SK-N-SH (cell line): ENCODE results near the gene PRKCA. TPM values are rescaled to one million over a fixed set of nuclear protein-coding genes. Genes with fewer than 3 reads are reported as not detected.
A peak's percentile ranks its signal among the peaks of the same experiment; 100 is the strongest.

ENCODE experiments used
- CHD2 ChIP-seq: fragments of 150-350 bp; IDR thresholded peaks from 2 replicates; pipeline ENCODE4 v1.6.1; 2018; ENCODE audit warnings: low read length; ENCODE audit not compliant: partially characterized antibody
- ELF1 ChIP-seq: IDR thresholded peaks from 2 replicates; pipeline ENCODE4 v1.4.0; 2012
- EP300 ChIP-seq, 2 experiments: IDR thresholded peaks; 2 replicates each; pipeline versions ENCODE4 v1.4.0 to v1.6.1; 2012; ENCODE audit warnings: borderline replicate concordance in 1 of 2, low read depth in 1 of 2, low read length in 1 of 2
- EZH2phosphoT487 ChIP-seq: fragments of 200-600 bp; sonication (generic); IDR thresholded peaks from 2 replicates; pipeline ENCODE4 v1.6.1; 2017; ENCODE audit warnings: low read depth, mixed run types, mild to moderate bottlenecking, antibody characterized with exemption, moderate library complexity, borderline replicate concordance
- FOSL2 ChIP-seq: IDR thresholded peaks from 2 replicates; pipeline ENCODE4 v1.4.0; 2012; ENCODE audit warnings: low read depth, mild to moderate bottlenecking, moderate library complexity, borderline replicate concordance
- FOXJ3 ChIP-seq: sonication (generic); formaldehyde crosslinking; IDR thresholded peaks from 2 replicates; pipeline ENCODE4 v1.5.1; 2020; ENCODE audit warnings: mild to moderate bottlenecking, missing genetic modification reagents
- GATA2 ChIP-seq: sonication (generic); formaldehyde crosslinking; IDR thresholded peaks from 2 replicates; pipeline ENCODE4 v1.5.0; 2020; ENCODE audit warnings: mild to moderate bottlenecking, missing genetic modification reagents
- JUND ChIP-seq: IDR thresholded peaks from 2 replicates; pipeline ENCODE4 v1.4.0; 2012
- MEF2A ChIP-seq: IDR thresholded peaks from 2 replicates; pipeline ENCODE4 v1.4.0; 2012; ENCODE audit warnings: low read depth, borderline replicate concordance
- NFIC ChIP-seq: IDR thresholded peaks from 2 replicates; pipeline ENCODE4 v1.4.0; 2012; ENCODE audit warnings: borderline replicate concordance
- NRF1 ChIP-seq: IDR thresholded peaks from 2 replicates; pipeline ENCODE4 v1.6.1; 2012; ENCODE audit warnings: low read depth, mild to moderate bottlenecking, low read length
- POLR2AphosphoS5 ChIP-seq: IDR thresholded peaks from 2 replicates; pipeline ENCODE4 v1.6.1; 2012; ENCODE audit warnings: low read depth, low read length
- RAD21 ChIP-seq: IDR thresholded peaks from 2 replicates; pipeline ENCODE4 v1.6.1; 2012; ENCODE audit warnings: mild to moderate bottlenecking, low read length
- RCOR1 ChIP-seq: fragments of 150-350 bp; IDR thresholded peaks from 2 replicates; pipeline ENCODE4 v1.6.1; 2017; ENCODE audit warnings: antibody characterized with exemption, low read length
- SMC3 ChIP-seq: IDR thresholded peaks from 2 replicates; pipeline ENCODE4 v1.6.1; 2012; ENCODE audit warnings: low read depth, low read length, improper control_type of control experiment
- TAF1 ChIP-seq: IDR thresholded peaks from 2 replicates; pipeline ENCODE4 v1.6.1; 2012; ENCODE audit warnings: low read depth, mild to moderate bottlenecking, low read length, moderate library complexity, borderline replicate concordance
- TEAD4 ChIP-seq: IDR thresholded peaks from 2 replicates; pipeline ENCODE4 v1.4.0; 2012; ENCODE audit warnings: mild to moderate bottlenecking, borderline replicate concordance; ENCODE audit not compliant: insufficient read depth
- YY1 ChIP-seq: IDR thresholded peaks from 2 replicates; pipeline ENCODE4 v1.4.0; 2012; ENCODE audit warnings: low read depth, mild to moderate bottlenecking
- ZBTB33 ChIP-seq: IDR thresholded peaks from 2 replicates; pipeline ENCODE4 v1.4.0; 2012; ENCODE audit warnings: low read depth, borderline replicate concordance
- polyA plus RNA-seq, 3 experiments: library from polyadenylated mRNA; depleted of rRNA; stranded (reverse); fragments of >200 nt; gene quantifications; 2 replicates each; pipeline ENCODE4 v1.2.3, GENCODE V29; 2012
- TF ChIP-seq, protein P1 (sequence below): IDR thresholded peaks from 2 replicates; pipeline ENCODE4 v1.6.1; 2012; ENCODE audit warnings: mild to moderate bottlenecking, low read depth, low read length, moderate library complexity
- TF ChIP-seq, protein P2 (sequence below): fragments of 150-350 bp; IDR thresholded peaks from 2 replicates; pipeline ENCODE4 v1.6.1; 2017; ENCODE audit warnings: antibody characterized with exemption, low read length, low read depth, borderline replicate concordance
- TF ChIP-seq, protein P3 (sequence below): IDR thresholded peaks from 2 replicates; pipeline ENCODE4 v1.4.0; 2012; ENCODE audit warnings: low read depth
- TF ChIP-seq, protein P4 (sequence below): fragments of 150-350 bp; IDR thresholded peaks from 2 replicates; pipeline ENCODE4 v1.6.1; 2016; ENCODE audit warnings: mild to moderate bottlenecking, low read depth, low read length
- TF ChIP-seq, protein P5 (sequence below): IDR thresholded peaks from 2 replicates; pipeline ENCODE4; 2012

Gene PRKCA
- polyA plus RNA-seq, 1 of the 3 experiments (the other 2 are of a cell fraction), result 108 TPM

GRCh38 chr17:66407864-66408263 lies 105.5 kb downstream of the PRKCA start (continued):
- TF ChIP-seq, protein P1, sequence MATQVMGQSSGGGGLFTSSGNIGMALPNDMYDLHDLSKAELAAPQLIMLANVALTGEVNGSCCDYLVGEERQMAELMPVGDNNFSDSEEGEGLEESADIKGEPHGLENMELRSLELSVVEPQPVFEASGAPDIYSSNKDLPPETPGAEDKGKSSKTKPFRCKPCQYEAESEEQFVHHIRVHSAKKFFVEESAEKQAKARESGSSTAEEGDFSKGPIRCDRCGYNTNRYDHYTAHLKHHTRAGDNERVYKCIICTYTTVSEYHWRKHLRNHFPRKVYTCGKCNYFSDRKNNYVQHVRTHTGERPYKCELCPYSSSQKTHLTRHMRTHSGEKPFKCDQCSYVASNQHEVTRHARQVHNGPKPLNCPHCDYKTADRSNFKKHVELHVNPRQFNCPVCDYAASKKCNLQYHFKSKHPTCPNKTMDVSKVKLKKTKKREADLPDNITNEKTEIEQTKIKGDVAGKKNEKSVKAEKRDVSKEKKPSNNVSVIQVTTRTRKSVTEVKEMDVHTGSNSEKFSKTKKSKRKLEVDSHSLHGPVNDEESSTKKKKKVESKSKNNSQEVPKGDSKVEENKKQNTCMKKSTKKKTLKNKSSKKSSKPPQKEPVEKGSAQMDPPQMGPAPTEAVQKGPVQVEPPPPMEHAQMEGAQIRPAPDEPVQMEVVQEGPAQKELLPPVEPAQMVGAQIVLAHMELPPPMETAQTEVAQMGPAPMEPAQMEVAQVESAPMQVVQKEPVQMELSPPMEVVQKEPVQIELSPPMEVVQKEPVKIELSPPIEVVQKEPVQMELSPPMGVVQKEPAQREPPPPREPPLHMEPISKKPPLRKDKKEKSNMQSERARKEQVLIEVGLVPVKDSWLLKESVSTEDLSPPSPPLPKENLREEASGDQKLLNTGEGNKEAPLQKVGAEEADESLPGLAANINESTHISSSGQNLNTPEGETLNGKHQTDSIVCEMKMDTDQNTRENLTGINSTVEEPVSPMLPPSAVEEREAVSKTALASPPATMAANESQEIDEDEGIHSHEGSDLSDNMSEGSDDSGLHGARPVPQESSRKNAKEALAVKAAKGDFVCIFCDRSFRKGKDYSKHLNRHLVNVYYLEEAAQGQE, result no peak
- no peak for TF ChIP-seq NRF1
- TF ChIP-seq YY1, result no peak
- peak; percentile 87 for TF ChIP-seq RCOR1
- TF ChIP-seq NFIC, result no peak
- TF ChIP-seq POLR2AphosphoS5, result peak; percentile 39; the same call in 1 of the 2 replicates
- no peak for TF ChIP-seq TAF1
- TF ChIP-seq, protein P2, sequence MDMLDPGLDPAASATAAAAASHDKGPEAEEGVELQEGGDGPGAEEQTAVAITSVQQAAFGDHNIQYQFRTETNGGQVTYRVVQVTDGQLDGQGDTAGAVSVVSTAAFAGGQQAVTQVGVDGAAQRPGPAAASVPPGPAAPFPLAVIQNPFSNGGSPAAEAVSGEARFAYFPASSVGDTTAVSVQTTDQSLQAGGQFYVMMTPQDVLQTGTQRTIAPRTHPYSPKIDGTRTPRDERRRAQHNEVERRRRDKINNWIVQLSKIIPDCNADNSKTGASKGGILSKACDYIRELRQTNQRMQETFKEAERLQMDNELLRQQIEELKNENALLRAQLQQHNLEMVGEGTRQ, result no peak
- TF ChIP-seq, protein P3, sequence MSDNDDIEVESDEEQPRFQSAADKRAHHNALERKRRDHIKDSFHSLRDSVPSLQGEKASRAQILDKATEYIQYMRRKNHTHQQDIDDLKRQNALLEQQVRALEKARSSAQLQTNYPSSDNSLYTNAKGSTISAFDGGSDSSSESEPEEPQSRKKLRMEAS, result no peak
- no peak; the same call in none of the 2 replicates for TF ChIP-seq RAD21
- TF ChIP-seq TEAD4, result peak; percentile 73; the same call in 1 of the 2 replicates
- TF ChIP-seq, protein P4, sequence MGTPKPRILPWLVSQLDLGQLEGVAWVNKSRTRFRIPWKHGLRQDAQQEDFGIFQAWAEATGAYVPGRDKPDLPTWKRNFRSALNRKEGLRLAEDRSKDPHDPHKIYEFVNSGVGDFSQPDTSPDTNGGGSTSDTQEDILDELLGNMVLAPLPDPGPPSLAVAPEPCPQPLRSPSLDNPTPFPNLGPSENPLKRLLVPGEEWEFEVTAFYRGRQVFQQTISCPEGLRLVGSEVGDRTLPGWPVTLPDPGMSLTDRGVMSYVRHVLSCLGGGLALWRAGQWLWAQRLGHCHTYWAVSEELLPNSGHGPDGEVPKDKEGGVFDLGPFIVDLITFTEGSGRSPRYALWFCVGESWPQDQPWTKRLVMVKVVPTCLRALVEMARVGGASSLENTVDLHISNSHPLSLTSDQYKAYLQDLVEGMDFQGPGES, result no peak
- peak; percentile 89 for TF ChIP-seq CHD2
- no peak for TF ChIP-seq ZBTB33
- no peak for TF ChIP-seq FOSL2
- no peak for TF ChIP-seq MEF2A
- TF ChIP-seq ELF1, result no peak
- TF ChIP-seq EP300 (IDR thresholded peaks at IDR 0.05; ENCODE audit: borderline replicate concordance in 1 of 2, low read depth in 1 of 2, low read length in 1 of 2), result peak; percentile 25 to 99; a peak in 3 of 4 replicates
- no peak for TF ChIP-seq JUND
- no peak; the same call in 1 of the 2 replicates for TF ChIP-seq SMC3
- peak; percentile 59; the same call in 1 of the 2 replicates for TF ChIP-seq FOXJ3
- TF ChIP-seq, protein P5, sequence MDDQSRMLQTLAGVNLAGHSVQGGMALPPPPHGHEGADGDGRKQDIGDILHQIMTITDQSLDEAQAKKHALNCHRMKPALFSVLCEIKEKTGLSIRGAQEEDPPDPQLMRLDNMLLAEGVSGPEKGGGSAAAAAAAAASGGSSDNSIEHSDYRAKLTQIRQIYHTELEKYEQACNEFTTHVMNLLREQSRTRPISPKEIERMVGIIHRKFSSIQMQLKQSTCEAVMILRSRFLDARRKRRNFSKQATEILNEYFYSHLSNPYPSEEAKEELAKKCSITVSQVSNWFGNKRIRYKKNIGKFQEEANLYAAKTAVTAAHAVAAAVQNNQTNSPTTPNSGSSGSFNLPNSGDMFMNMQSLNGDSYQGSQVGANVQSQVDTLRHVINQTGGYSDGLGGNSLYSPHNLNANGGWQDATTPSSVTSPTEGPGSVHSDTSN, result peak; percentile 52; the same call in 1 of the 2 replicates
- peak; percentile 97 for TF ChIP-seq GATA2
- TF ChIP-seq EZH2phosphoT487, result no peak
